Vagina (tissue), 2 donors: Measurements from ENCODE around the gene PLCL1.

Experiments
- CTCF ChIP-seq, 3 experiments: fragments of 450-650 bp in 2 of 3; fragments of 200-600 bp in 1 of 3; sonication (generic) in 1 of 3; IDR thresholded peaks; one replicate each; pipeline ENCODE4 v1.5.1; 2017 to 2019; ENCODE audit warnings: antibody characterized with exemption in 3 of 3, mild to moderate bottlenecking in 2 of 3, moderate library complexity in 2 of 3
- POLR2A ChIP-seq, 2 donors: fragments of 450-650 bp; IDR thresholded peaks; one replicate each; pipeline ENCODE4 v1.6.1; 2017; ENCODE audit warnings: antibody characterized with exemption in 2 of 2, mild to moderate bottlenecking in 2 of 2, moderate library complexity in 2 of 2
- POLR2AphosphoS5 ChIP-seq, 2 donors: sonication (generic); formaldehyde crosslinking; IDR thresholded peaks; one replicate each; pipeline ENCODE4 v1.9.0; 2017; ENCODE audit warnings: antibody characterized with exemption in 2 of 2, mild to moderate bottlenecking in 2 of 2, low read depth in 1 of 2; ENCODE audit not compliant: insufficient read depth in 1 of 2

- TF ChIP-seq POLR2A (IDR thresholded peaks at IDR 0.05): no peak
- no peak for TF ChIP-seq CTCF (IDR thresholded peaks at IDR 0.05)
- TF ChIP-seq POLR2AphosphoS5 (IDR thresholded peaks at IDR 0.05; ENCODE audit: insufficient read depth in 1 of 2, low read depth in 1 of 2): no peak
Measured at GRCh38 chr2:198096002-198096401, 291.6 kb downstream of the PLCL1 start.
